ENCODE data around the gene GNG7. TPM values are rescaled to one million over a fixed set of nuclear protein-coding genes. Genes with fewer than 3 reads are reported as not detected.
A peak's percentile ranks its signal among the peaks of the same experiment; 100 is the strongest.
"Not testable (repeated sequence)": the region's sequence is repeated elsewhere in the genome, so short reads cannot be mapped to it uniquely, and the experiment has no call there.

Gene GNG7
- polyA plus RNA-seq, 1 of the 3 experiments (the other 2 are of a cell fraction) = 2.2 TPM

- TF ChIP-seq REST (IDR thresholded peaks at IDR 0.05; ENCODE audit: low read depth, low read length) (no peak), MEF2A (IDR thresholded peaks at IDR 0.05; ENCODE audit: borderline replicate concordance, low read depth) (no peak), YY1 (IDR thresholded peaks at IDR 0.05; ENCODE audit: low read depth) (no peak), EP300 (IDR thresholded peaks at IDR 0.05; ENCODE audit: borderline replicate concordance in 1 of 2, low read depth in 1 of 2, low read length in 1 of 2) (0 out of 4 replicates have a peak, but pooled peaks of 1 of the 2 experiments have one; percentile 3), TCF12 (IDR thresholded peaks at IDR 0.05) (peak; percentile 52), TEAD4 (IDR thresholded peaks at IDR 0.05; ENCODE audit: borderline replicate concordance, insufficient read depth) (no peak), PBX3 (IDR thresholded peaks at IDR 0.05) (peak; percentile 49)
Observed at GRCh38 chr19:2532252-2533071, 170.0 kb downstream of the GNG7 start (continued).

GRCh38 chr19:2529942-2530341 is 172.6 kb downstream of the GNG7 start:
- H3K4me2 ChIP-seq; H2AFZ ChIP-seq (ENCODE audit: low read depth); H3K9me2 ChIP-seq; CTCF ChIA-PET; POLR2A ChIA-PET; H3K79me2 ChIP-seq (ENCODE audit: insufficient read depth); H3K9ac ChIP-seq; H3K4me3 ChIP-seq (ENCODE audit: low read depth in 2 of 2, low read length in 1 of 2); H3K27me3 ChIP-seq (ENCODE audit: insufficient read depth); H4K20me1 ChIP-seq (ENCODE audit: insufficient read depth); H3K4me1 ChIP-seq (ENCODE audit: control insufficient read depth in 1 of 2, insufficient read depth in 2 of 2, low read depth in 1 of 2, low read length in 1 of 2); H3K36me3 ChIP-seq (replicated peaks in 1 of 2; ENCODE audit: control insufficient read depth in 1 of 2, insufficient read depth in 2 of 2, low read length in 1 of 2); DNase-seq: not testable (repeated sequence)
- Histone ChIP-seq H3F3A (replicated peaks; ENCODE audit: insufficient read depth) (peaks cover 33% of the 10 kb centered on the region), H3K9me3 (0 out of 2 replicates have a peak, but pooled peaks cover 11% of the 10 kb centered on the region), H3K27ac (ENCODE audit: low read depth in 2 of 2, low read length in 1 of 2) (peak overlapping the region in 1 of 2 experiments; percentile 28; a peak in 1 of 4 replicates)
- WGBS (ENCODE audit: low lambda C conversion rate) = 83% methylated on average over 10 of the region's 10 CpGs

- H3K36me3 ChIP-seq (replicated peaks in 1 of 2; ENCODE audit: control insufficient read depth in 1 of 2, insufficient read depth in 2 of 2, low read length in 1 of 2) = no peaks in the 10 kb centered on the region
- no peak overlapping the region for H2AFZ ChIP-seq (ENCODE audit: low read depth)
- no peak overlapping the region for H3K9ac ChIP-seq
- peak overlapping the region in 1 of 2 experiments; percentile 28; a peak in 2 of 4 replicates for H3K27ac ChIP-seq (ENCODE audit: low read depth in 2 of 2, low read length in 1 of 2)
- peaks cover 35% of the 10 kb centered on the region for H3F3A ChIP-seq (replicated peaks; ENCODE audit: insufficient read depth)
- POLR2A ChIA-PET = no interaction called here
- CTCF ChIA-PET = no interaction called here
- no peaks in the 10 kb centered on the region for H3K79me2 ChIP-seq (ENCODE audit: insufficient read depth)
- H3K9me3 ChIP-seq = 0 out of 2 replicates have a peak, but pooled peaks cover 8% of the 10 kb centered on the region
- 57% methylated on average over 9 of the region's 9 CpGs for WGBS (ENCODE audit: low lambda C conversion rate)
- H3K4me2 ChIP-seq = no peak overlapping the region
- H3K4me3 ChIP-seq (ENCODE audit: low read depth in 2 of 2, low read length in 1 of 2) = no peak overlapping the region
- H4K20me1 ChIP-seq (ENCODE audit: insufficient read depth) = no peaks in the 10 kb centered on the region
- no peak for DNase-seq
- no peaks in the 10 kb centered on the region; a peak in 2 of 4 replicates for H3K4me1 ChIP-seq (ENCODE audit: control insufficient read depth in 1 of 2, insufficient read depth in 2 of 2, low read depth in 1 of 2, low read length in 1 of 2)
- H3K9me2 ChIP-seq = no peaks in the 10 kb centered on the region
- no peaks in the 10 kb centered on the region for H3K27me3 ChIP-seq (ENCODE audit: insufficient read depth)
- TF ChIP-seq MAX (IDR thresholded peaks at IDR 0.05; ENCODE audit: low read depth) = peak; percentile 43; the same call in 1 of the 2 replicates
- peak; percentile 94 for TF ChIP-seq TCF12 (IDR thresholded peaks at IDR 0.05)
- TF ChIP-seq CTCF (IDR thresholded peaks at IDR 0.05) = no peak
- TF ChIP-seq FOSL2 (IDR thresholded peaks at IDR 0.05; ENCODE audit: borderline replicate concordance, low read depth) = peak; percentile 72; the same call in 1 of the 2 replicates
- peak; percentile 48; the same call in 1 of the 2 replicates for TF ChIP-seq RXRA (IDR thresholded peaks at IDR 0.05; ENCODE audit: borderline replicate concordance, low read depth)
- TF ChIP-seq PBX3 (IDR thresholded peaks at IDR 0.05) = peak; percentile 76
- TF ChIP-seq YY1 (IDR thresholded peaks at IDR 0.05; ENCODE audit: low read depth) = no peak
- TF ChIP-seq EP300 (IDR thresholded peaks at IDR 0.05; ENCODE audit: borderline replicate concordance in 1 of 2, low read depth in 1 of 2, low read length in 1 of 2) = peak in 1 of 2 experiments; percentile 73; a peak in 1 of 4 replicates
- TF ChIP-seq POLR2AphosphoS5 (IDR thresholded peaks at IDR 0.05; ENCODE audit: low read depth, low read length) = no peak; the same call in 1 of the 2 replicates
- TF ChIP-seq USF1 (IDR thresholded peaks at IDR 0.05; ENCODE audit: borderline replicate concordance, low read depth) = 0 out of 2 replicates have a peak, but pooled peaks have one; percentile 1
Observed at GRCh38 chr19:2529473-2529918, 173.0 kb downstream of the GNG7 start.
